Stimulated activated CD8-positive, alpha-beta memory T cell treated with anti-CD3 and anti-CD28 coated beads, Interleukin-7, amount 100 ng/mL, for 4 hours (primary cell): ENCODE results near the gene YARS2.

ENCODE experiments used
- DNase-seq, 2 donors: peaks; one replicate each; pipeline ENCODE4 v3.0.0-alpha.2; 2020; ENCODE audit warnings: low read depth in 2 of 2

Gene YARS2

GRCh38 chr12:32755654-32756475 lies at the start of gene YARS2:
Gene YARS2 (minus strand): TSS chr12:32755897. CDS start chr12:32755874, 23 bp downstream.
- peak; percentile 84 to 88 for DNase-seq

GRCh38 chr12:32804301-32804700 lies 48.6 kb upstream of the YARS2 start:
- no peak for DNase-seq

GRCh38 chr12:32801269-32801980 lies 45.7 kb upstream of the YARS2 start:
- no peak for DNase-seq

- DNase-seq: no peak
Measured at GRCh38 chr12:32794281-32794680, 38.6 kb upstream of the YARS2 start.

DNA sequence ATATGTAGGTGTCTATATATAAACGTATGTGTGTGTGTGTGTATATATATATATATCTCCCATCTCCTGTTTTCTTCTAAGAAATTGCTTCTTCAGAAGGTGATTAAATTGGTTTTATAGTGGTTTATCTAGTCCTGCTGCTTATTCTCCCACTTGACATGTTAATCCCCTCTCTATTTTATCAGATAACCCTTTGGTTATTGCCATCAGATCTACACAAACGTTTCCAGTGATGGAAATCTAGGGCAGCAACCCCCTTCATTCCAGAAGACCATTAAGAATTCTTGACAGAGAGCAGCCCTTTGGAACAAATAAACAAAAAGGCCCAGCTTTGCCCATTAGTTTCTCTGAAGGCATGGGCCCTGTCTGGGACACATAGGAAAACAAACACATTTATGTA lies 34.2 kb upstream of the YARS2 start:
- DNase-seq: no peak

- DNase-seq: no peak
Measured at GRCh38 chr12:32789446-32789845, 33.7 kb upstream of the YARS2 start.

DNA sequence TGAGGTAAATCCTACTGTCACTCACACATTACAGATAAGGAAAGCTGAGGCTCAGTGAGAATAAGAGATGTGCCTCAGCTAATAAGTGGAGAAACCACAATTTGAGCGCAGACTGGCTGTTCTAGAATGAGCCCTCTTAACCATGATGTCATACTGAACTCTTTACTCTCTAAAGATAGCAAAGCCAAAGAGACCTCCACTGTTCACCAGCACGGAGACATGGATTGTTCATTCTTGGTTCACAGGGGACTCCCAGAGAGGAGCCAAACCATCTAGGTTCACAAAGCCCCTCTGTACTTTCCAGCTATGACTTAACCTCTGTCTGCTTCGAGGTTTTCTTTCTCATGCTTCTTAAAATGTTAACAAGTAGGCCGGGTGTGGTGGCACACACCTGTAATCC lies 32.7 kb upstream of the YARS2 start:
- DNase-seq: no peak

DNA sequence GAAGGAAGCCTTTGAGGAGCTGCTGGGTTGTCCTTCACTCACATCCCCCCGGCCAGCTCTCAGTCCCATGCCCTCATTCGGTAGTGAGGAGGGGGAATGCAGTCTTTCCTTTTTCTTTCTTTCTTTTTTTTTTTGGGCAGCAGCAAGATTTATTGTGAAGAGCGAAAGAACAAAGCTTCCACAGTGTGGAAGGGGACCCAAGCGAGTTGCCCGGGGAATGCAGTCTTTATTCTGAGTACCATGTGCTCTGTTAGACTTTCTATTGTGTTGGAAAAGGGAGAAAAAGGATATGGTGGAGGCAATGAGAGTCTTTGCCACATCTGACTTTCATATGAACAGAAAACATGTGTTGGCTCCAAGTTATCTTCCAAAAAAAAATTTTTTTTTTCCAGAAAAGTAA lies 29.9 kb upstream of the YARS2 start:
- no peak for DNase-seq

DNA sequence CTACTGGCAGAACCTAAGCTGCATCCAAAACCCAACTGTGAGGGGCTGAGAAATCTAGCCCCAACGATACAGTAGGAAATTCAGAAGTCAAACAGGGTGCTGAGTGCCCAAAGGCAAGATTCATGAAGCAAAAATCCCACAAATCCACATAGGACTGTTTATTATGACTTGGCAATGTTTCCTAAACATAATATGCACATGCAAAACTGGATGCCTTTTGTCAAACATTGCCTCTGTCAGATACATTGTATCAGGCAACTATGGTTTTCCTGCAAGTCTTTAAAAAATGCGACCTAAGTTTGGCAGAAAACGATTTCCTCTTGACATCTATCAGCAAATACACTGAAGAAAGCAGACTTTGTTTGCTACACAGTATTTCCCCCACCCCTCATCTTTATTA lies 27.3 kb upstream of the YARS2 start:
- no peak for DNase-seq

DNA sequence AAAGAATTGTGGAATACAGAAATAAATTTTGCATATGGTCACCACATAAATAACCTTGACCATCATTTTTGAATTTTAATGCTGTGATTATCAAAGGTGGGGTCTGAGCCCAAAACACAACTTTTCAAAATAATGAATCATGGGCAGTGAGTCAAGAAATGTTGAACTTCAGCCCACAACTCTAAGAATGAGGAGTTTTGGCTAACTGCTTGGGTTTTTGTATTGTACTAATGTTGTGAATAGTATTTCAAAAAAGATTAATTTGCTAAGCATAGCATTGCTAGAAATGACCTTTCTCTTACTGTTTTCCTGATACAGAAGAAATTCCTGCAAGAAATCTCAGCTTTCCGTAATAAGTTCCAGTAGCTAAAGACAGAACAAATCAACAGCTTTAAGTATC lies 24.4 kb upstream of the YARS2 start:
- DNase-seq: no peak

DNA sequence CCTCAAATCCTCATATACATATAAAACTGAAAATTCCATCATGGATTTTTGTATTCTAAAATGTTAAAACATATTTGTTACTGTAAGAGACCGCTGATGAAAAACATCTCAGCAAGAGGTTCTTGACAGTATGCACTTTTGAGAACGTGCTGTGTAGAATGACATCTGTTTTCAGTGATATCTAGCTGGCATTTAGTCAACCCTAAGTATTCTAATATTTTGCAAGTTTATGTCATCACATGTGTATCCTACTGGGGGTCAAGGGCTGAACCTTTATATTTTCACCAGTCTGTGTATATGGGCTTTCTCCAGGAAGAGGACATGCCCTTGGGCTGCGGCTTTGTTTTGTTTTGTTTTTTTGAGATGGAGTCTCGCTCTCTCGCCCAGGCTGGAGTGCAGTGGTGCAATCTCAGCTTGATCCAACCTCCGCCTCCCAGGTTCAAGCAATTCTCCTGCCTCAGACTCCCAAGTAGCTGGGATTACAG lies 22.0 kb upstream of the YARS2 start:
- no peak for DNase-seq

- no peak for DNase-seq
Measured at GRCh38 chr12:32777159-32777558, 21.5 kb upstream of the YARS2 start.

- DNase-seq: no peak
Measured at GRCh38 chr12:32776258-32776657, 20.6 kb upstream of the YARS2 start.

DNA sequence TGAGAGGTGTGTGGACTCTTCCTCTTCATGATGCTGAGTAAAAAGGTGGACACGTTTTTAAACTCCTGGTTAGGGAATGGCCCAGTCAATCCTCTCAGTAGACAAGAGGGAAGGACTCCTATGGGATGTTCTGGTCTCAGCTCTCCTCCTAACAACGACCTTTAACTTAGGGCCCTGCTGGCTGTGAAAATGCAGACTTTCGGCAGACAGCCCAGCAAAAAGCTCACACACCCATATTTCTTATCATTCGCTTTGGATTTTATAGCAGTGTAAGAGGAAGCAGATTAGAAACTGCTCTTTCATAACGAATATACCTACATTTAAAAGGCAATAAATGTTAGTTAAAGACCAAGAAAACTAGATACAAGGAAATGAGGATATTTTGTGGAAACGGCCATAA lies 18.0 kb upstream of the YARS2 start:
- DNase-seq: no peak

DNA sequence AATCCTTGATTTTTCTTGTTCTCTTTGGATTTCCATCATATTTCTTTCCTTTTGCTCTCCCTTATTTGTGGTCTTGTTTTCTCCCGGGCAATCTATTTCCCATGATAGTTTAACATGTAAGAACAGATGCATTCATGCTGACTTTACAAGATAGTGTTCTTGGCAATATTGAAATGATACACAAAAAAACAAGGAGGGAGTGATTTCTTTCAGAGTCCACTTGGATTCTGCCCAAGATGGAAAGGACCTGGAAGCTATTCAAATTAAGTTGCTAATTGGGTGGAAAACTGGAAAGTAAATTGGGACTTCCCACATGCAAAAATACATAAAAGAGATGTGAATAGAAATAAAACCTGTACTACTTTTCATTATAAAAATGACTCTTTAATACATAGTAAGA lies 14.4 kb upstream of the YARS2 start:
- DNase-seq: no peak

GRCh38 chr12:32768518-32768917 lies 12.8 kb upstream of the YARS2 start:
- DNase-seq: no peak

DNA sequence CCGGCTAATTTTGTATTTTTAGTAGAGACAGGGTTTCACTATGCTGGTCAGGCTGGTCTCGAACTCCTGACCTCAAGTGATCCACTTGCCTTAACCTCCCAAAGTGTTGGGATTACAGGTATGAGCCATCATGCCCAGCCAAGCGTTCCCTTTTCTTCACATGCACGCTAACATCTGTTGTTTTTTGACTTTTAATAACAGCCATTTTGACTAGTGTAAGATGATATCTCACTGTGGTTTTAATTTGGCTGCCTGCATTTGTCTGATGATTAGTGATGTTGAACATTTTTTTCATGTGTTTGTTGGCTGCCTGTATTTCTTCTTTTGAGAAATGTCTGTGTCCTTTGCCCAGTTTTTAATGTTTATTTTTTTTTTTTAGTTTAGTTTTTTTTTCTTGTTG lies 10.2 kb upstream of the YARS2 start:
- no peak for DNase-seq

- DNase-seq: no peak
Measured at GRCh38 chr12:32761716-32762115, 6.0 kb upstream of the YARS2 start.

DNA sequence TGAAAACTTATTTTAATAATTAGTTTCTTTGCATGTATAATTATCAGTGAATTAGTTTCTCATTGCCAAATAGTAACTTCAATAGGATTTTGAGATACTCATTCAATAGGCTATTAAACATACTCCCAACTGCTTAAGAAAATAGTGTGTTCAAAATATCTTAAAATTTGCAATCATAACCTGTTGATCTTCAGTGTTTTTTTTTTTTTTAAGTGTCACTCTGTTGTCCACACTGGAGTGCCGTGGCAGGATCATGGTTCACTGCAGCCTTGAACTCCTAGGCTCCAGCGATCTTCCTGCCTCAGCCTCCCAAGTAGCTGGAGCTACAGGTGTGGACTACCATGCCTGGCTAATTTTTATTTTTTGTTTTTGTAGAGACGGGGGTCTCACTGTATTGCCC lies 1.5 kb upstream of the YARS2 start:
- DNase-seq: no peak

DNA sequence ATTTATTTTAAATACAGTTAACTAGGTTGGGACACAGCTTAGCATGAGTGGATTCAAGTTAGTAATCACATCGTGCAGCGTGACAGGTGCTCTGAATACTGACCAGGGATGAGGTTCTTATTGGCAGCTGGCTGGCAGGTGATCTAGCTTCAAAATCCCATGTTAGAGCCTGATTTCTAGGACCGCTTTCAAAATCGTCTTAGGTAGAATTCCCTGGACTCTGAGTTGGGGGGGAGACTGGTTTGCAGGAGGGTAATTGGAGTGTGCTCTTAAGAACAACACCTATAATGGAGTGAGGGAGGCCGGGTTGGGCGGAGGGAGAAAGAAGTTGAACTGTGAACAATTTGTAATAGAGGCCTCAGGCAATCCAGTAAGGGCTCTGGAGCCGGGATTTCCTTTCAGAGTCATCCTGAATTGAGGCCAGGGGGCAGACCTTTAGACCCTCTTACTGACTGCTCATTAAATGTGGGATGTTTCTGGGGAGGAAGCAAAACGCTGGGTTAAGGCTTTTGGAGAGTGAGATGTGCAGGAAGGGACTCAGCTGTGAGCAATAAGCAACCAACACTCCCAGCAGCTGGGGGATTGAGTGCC lies 874 bp upstream of the YARS2 start:
- DNase-seq: no peak

GRCh38 chr12:32755051-32755653 lies 545 bp downstream of the YARS2 start:
- peak; percentile 31 to 53 for DNase-seq

GRCh38 chr12:32754111-32754510 lies 1.6 kb downstream of the YARS2 start:
- DNase-seq: no peak
